GM18508 (cell line): Measurements from ENCODE around the gene PSMC1.

Experiments used
- ATAC-seq: cut with Tn5 transposase; IDR thresholded peaks from one replicate; pipeline ENCODE4 v1.9.1; 2021; ENCODE audit warnings: moderate number of reproducible peaks; ENCODE audit not compliant: insufficient read depth, unreplicated experiment

PSMC1 gene

GRCh38 chr14:90300611-90301047 lies 44.3 kb downstream of the PSMC1 start:
- no peak for ATAC-seq

- ATAC-seq, result no peak
These were observed 44.8 kb downstream of the PSMC1 start for GRCh38 chr14:90301122-90301521.

GRCh38 chr14:90301668-90302090 lies 45.3 kb downstream of the PSMC1 start:
- no peak for ATAC-seq

- ATAC-seq, result no peak
These were observed 46.4 kb downstream of the PSMC1 start for GRCh38 chr14:90302529-90303303.

GRCh38 chr14:90303473-90303872 lies 47.1 kb downstream of the PSMC1 start:
- no peak for ATAC-seq

- no peak for ATAC-seq
These were observed 48.1 kb downstream of the PSMC1 start for GRCh38 chr14:90304502-90304901.

- no peak for ATAC-seq
These were observed 48.8 kb downstream of the PSMC1 start for GRCh38 chr14:90305176-90305601.

- ATAC-seq, result no peak
These were observed 52.2 kb downstream of the PSMC1 start for GRCh38 chr14:90308561-90308960.

GRCh38 chr14:90317286-90317685 lies 60.9 kb downstream of the PSMC1 start:
- no peak for ATAC-seq

GRCh38 chr14:90318016-90318415 lies 61.7 kb downstream of the PSMC1 start:
- no peak for ATAC-seq

GRCh38 chr14:90319173-90319572 lies 62.8 kb downstream of the PSMC1 start:
- ATAC-seq, result no peak

GRCh38 chr14:90319634-90320541 lies 63.5 kb downstream of the PSMC1 start:
- ATAC-seq, result no peak

GRCh38 chr14:90321891-90322290 lies 65.5 kb downstream of the PSMC1 start:
- no peak for ATAC-seq
